Spinal cord (tissue), 10 donors: ENCODE data around the gene DOCK7. TPM values are rescaled to one million over a fixed set of nuclear protein-coding genes. Genes with fewer than 3 reads are reported as not detected.

Experiments used
- DNase-seq, 6 donors: peaks; one replicate each; pipeline versions ENCODE4 v3.0.0 to v3.0.0-alpha.2; 2013 to 2015; ENCODE audit warnings: low spot score in 6 of 6, low read depth in 4 of 6
- H3K27ac ChIP-seq: one replicate; pipeline ENCODE4 v1.5.1; 2013; ENCODE audit warnings: low read depth, low read length, control low read depth
- H3K27me3 ChIP-seq: one replicate; pipeline ENCODE4 v1.6.1; 2013; ENCODE audit warnings: low read length; ENCODE audit not compliant: control insufficient read depth, insufficient read depth
- H3K36me3 ChIP-seq: one replicate; pipeline ENCODE4 v1.6.1; 2013; ENCODE audit warnings: low read length; ENCODE audit not compliant: control insufficient read depth, insufficient read depth
- H3K4me1 ChIP-seq: one replicate; pipeline ENCODE4 v1.6.1; 2013; ENCODE audit warnings: low read length; ENCODE audit not compliant: control insufficient read depth, insufficient read depth
- H3K4me3 ChIP-seq: one replicate; pipeline ENCODE4 v1.5.1; 2013; ENCODE audit warnings: low read depth, low read length, control low read depth
- H3K9me3 ChIP-seq: one replicate; pipeline ENCODE4 v1.6.1; 2013; ENCODE audit warnings: low read length; ENCODE audit not compliant: control insufficient read depth, insufficient read depth
- WGBS: methylation state at CpG from one replicate; pipeline ENCODE4 v1.1.5; 2013; ENCODE audit warnings: missing lambda C conversion rate; ENCODE audit not compliant: insufficient coverage; 5-methylcytosine and 5-hydroxymethylcytosine counted together
- polyA plus RNA-seq, 2 donors: library from polyadenylated mRNA; unstranded; fragments of 120-200 nt; gene quantifications; one replicate each; pipeline ENCODE4 v1.2.1, GENCODE V29; 2013; ENCODE audit not compliant: insufficient read length in 2 of 2
- small RNA-seq: library from RNA; depleted of rRNA; stranded (forward); fragments of <200 nt; gene quantifications from one replicate; pipeline ENCODE3, GENCODE V24; 2014; ENCODE audit warnings: low replicate concordance
- total RNA-seq, 2 donors: library from RNA; depleted of rRNA in 1 of 2; stranded (reverse); fragments of 120-200 nt in 1 of 2; fragments of >200 nt in 1 of 2; gene quantifications; one replicate each; pipeline versions ENCODE4 v1.2.3 to v1.2.4, GENCODE V29; 2013 to 2014
- donor health status: healthy.

The DOCK7 gene
- total and polyA plus RNA-seq, 4 donors: 42.3 to 158 (median 67.4) TPM

DNA sequence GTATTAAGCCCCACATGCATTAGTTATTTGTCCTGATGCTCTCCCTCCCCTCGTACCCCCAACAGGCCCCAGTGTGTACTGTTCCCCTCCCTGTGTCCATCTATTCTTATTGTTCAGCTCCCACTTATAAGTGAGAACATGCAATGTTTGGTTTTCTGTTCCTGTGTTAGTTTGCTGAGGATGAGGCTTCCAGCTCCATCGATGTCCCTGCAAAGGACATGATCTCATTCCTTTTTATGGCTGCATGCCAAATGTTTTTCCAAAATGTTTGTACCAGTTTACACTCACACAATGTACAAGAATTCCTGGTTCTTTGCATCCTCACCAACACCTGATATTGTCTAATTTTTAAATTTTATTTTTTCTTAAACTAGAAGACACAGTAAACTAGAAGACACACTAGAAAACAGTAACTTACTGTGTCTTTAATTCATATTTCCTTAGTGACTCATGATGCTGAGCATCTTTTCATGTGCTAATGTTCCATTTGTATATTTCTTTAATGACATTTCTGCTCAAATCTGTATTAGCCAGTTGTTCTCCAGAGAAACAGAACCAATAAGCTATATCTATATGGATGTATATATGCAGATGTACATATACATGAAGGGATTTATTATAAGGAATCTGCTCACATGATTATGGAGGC is 270.7 kb downstream of the DOCK7 start:
- no peaks in the 10 kb centered on the region for H3K36me3 ChIP-seq
- no peak overlapping the region for H3K4me3 ChIP-seq
- H3K4me1 ChIP-seq: no peaks in the 10 kb centered on the region
- WGBS: no CpG with 5 or more reads among the region's 2 CpGs
- no peaks in the 10 kb centered on the region for H3K9me3 ChIP-seq
- no peak overlapping the region for H3K27ac ChIP-seq
- no peak for DNase-seq
- no peaks in the 10 kb centered on the region for H3K27me3 ChIP-seq

DNA sequence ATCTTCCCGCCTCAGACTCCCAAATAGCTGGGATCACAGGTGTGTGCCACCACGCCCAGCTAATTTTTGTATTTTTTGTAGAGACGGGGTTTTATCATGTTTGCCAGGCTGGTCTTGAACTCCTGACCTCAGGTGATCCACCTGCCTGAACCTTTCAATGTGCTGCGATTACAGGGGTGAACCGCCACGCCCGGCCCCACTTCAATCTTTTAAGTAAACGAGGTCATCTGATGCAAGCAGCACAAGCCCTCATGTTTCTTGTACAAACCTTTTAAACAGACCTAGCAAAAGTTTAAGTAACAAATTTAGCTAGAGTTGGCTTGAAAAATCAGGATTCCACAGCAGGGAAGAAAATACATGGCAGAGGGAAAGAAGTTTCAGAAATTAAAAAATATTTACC is 272.5 kb downstream of the DOCK7 start:
- no peak overlapping the region for H3K4me3 ChIP-seq
- H3K4me1 ChIP-seq: no peaks in the 10 kb centered on the region
- no peaks in the 10 kb centered on the region for H3K36me3 ChIP-seq
- no peak overlapping the region for H3K27ac ChIP-seq
- no peaks in the 10 kb centered on the region for H3K27me3 ChIP-seq
- H3K9me3 ChIP-seq: no peaks in the 10 kb centered on the region
- no peak for DNase-seq
- WGBS: 100% methylated on average over 5 of the region's 8 CpGs

DNA sequence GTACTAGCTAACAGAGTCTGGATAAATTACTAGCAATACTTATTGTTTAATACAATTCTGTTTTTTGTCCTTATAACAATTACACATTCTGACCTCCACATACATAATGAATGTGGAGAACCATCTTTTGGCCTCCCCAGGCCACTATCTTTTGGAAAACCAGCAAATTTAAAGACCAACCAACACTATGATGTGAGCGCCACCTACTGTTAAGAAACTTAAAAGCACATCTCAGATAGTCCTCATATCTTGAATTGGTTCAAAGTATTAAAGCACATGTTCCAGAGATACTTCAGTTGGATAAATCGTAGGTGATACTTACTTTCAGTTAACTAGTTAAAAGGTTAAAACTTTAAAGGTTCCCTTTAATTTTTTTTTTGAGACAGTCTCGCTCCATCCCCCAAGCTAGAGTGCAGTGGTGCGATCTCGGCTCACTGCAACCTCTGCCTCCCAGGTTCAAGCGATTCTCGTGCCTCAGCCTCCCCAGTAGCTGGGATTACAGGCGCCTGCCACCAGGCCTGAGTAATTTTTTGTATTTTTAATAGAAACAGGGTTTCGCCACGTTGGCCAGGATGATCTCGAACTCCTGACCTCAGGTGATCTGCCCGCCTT is 280.7 kb downstream of the DOCK7 start:
- peaks cover 4% of the 10 kb centered on the region for H3K27me3 ChIP-seq
- DNase-seq: peak; percentile 61 to 93 (median 71)
- H3K36me3 ChIP-seq: no peaks in the 10 kb centered on the region
- WGBS: 76% methylated on average over 7 of the region's 12 CpGs
- H3K27ac ChIP-seq: no peak overlapping the region
- no peaks in the 10 kb centered on the region for H3K9me3 ChIP-seq
- H3K4me3 ChIP-seq: no peak overlapping the region
- no peaks in the 10 kb centered on the region for H3K4me1 ChIP-seq

DNA sequence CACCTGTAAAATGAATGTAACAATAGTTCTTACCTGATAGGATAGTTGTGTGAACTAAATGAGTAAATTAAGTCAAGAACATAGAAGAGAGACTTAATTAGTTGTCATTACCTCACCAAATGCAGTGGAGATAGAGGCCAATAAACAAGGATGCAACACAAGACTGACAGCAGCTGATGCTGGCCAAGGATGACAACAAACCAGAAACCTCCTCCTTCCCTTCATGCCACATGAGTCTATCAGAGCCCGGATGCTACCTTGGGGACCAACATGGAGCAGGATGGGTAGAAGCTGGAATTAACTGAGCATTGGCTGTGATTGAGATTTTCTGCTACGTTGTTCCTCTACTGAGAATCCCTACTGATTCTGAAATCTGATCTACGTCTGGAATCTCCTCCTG is 281.6 kb downstream of the DOCK7 start:
- DNase-seq: peak in 1 of 6 donors; percentile 40
- H3K9me3 ChIP-seq: no peaks in the 10 kb centered on the region
- no peaks in the 10 kb centered on the region for H3K36me3 ChIP-seq
- 40% methylated on average over 1 of the region's 3 CpGs for WGBS
- no peak overlapping the region for H3K27ac ChIP-seq
- peaks cover 4% of the 10 kb centered on the region for H3K27me3 ChIP-seq
- H3K4me1 ChIP-seq: peaks cover under 1% of the 10 kb centered on the region
- no peak overlapping the region for H3K4me3 ChIP-seq

- H3K36me3 ChIP-seq: no peaks in the 10 kb centered on the region
- DNase-seq: no peak
- H3K9me3 ChIP-seq: no peaks in the 10 kb centered on the region
- WGBS: no CpG with 5 or more reads among the region's 2 CpGs
- no peak overlapping the region for H3K4me3 ChIP-seq
- peaks cover 5% of the 10 kb centered on the region for H3K4me1 ChIP-seq
- peaks cover 4% of the 10 kb centered on the region for H3K27me3 ChIP-seq
- no peak overlapping the region for H3K27ac ChIP-seq
These were observed 282.9 kb downstream of the DOCK7 start for GRCh38 chr1:62405247-62405646.

Small RNAs within 50 kb of the gene (small RNA-seq; reads per million reads assigned to genes)
- gene AL451044.1: not detected

Other genes with a start within 250 kb of the DOCK7 start
- gene ANGPTL3, start 90.9 kb downstream of the DOCK7 start, total RNA-seq: under 1 TPM in 1 of 2 donors, not detected in 1; 0.22 TPM
- gene ANGPTL3, start 90.9 kb downstream of the DOCK7 start, polyA plus RNA-seq: under 1 TPM in 1 of 2 donors, not detected in 1; 0.18 TPM
- gene ATG4C, start 95.7 kb upstream of the DOCK7 start, total RNA-seq: 10 to 100 TPM; 12.9 to 27.3 TPM
- 10 to 100 TPM; 12.1 to 15.6 TPM for gene ATG4C, start 95.7 kb upstream of the DOCK7 start, polyA plus RNA-seq